Subcutaneous adipose tissue (tissue), 4 donors: ENCODE data around the gene REXO2. TPM values are rescaled to one million over a fixed set of nuclear protein-coding genes. Genes with fewer than 3 reads are reported as not detected.

Source experiments
- total RNA-seq, 4 donors: library from RNA; depleted of rRNA; stranded (reverse); fragments of >200 nt; gene quantifications; one replicate each; pipeline ENCODE4 v1.1.0, GENCODE V29; 2016
- TF ChIP-seq, protein P1 (sequence below): fragments of 450-650 bp; IDR thresholded peaks from one replicate; pipeline ENCODE4 v1.5.1; 2016; ENCODE audit warnings: low read depth, mild to moderate bottlenecking, control low read depth, antibody characterized with exemption, moderate library complexity

REXO2 gene
- total RNA-seq, 4 donors from 2014 or later: 74.2 to 180 (median 92.0) TPM

GRCh38 chr11:114441921-114442320 is 2.7 kb downstream of the REXO2 start:
- TF ChIP-seq, protein P1, sequence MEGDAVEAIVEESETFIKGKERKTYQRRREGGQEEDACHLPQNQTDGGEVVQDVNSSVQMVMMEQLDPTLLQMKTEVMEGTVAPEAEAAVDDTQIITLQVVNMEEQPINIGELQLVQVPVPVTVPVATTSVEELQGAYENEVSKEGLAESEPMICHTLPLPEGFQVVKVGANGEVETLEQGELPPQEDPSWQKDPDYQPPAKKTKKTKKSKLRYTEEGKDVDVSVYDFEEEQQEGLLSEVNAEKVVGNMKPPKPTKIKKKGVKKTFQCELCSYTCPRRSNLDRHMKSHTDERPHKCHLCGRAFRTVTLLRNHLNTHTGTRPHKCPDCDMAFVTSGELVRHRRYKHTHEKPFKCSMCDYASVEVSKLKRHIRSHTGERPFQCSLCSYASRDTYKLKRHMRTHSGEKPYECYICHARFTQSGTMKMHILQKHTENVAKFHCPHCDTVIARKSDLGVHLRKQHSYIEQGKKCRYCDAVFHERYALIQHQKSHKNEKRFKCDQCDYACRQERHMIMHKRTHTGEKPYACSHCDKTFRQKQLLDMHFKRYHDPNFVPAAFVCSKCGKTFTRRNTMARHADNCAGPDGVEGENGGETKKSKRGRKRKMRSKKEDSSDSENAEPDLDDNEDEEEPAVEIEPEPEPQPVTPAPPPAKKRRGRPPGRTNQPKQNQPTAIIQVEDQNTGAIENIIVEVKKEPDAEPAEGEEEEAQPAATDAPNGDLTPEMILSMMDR: no peak

DNA sequence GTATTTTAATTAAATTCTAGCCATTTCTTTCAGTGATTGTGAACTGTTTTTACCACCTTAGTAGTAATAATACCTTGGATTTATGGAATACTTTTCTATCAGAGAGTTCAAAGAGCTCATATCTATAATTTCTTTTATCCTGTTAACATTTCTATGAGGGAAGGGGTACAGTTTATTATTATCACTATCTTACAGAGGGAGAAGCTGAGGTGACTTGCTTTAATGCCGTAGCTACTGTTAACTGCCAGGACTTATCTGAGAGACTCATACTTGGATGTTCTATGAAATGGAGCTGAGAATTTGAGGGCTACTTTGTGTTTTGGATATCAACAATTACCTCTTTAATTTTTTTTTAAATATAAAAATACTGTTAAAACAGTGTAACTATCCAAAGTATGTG is 3.3 kb downstream of the REXO2 start:
- TF ChIP-seq, protein P1: no peak

DNA sequence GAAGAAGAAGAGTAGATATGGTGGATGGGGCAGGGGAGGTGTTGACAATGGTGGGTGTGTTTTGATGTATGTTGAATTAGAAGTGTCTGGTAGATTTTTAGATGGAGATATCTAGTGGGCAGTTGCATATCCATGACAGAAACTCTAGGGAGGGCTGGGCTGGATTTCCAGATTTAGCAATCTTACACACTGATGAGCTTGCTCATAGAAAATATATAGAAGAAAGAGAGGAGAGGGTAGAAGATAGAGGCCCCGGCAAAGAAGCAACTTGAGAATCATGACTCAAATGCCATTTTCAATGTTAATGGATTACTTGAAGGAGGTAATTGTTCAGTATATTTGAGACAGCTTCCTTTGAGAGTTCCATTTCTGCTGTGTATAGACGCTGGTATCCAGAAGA is 8.2 kb downstream of the REXO2 start:
- TF ChIP-seq, protein P1: no peak

DNA sequence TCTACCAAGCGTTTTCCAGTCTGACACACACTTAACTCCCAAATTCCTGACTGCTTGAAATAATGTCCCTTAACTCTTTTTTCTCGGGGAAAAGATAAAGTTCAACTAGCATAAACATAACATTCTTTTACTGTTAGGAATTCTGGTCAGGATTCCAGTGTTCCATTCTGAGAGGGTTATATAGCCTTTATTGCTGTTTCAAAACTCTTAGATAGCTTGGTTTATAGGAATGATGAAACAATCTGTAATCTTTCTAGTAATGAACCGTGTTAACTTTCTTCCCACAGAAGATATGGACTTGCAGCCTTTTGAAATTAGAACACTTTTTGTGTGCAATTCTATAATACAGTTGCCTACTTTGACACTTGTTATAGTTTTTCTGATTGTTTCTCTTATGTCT is 8.6 kb downstream of the REXO2 start:
- TF ChIP-seq, protein P1: no peak

- TF ChIP-seq, protein P1: no peak
These were observed 9.6 kb downstream of the REXO2 start for GRCh38 chr11:114448749-114449482.

GRCh38 chr11:114449845-114450244 is 10.6 kb downstream of the REXO2 start:
- TF ChIP-seq, protein P1: no peak

DNA sequence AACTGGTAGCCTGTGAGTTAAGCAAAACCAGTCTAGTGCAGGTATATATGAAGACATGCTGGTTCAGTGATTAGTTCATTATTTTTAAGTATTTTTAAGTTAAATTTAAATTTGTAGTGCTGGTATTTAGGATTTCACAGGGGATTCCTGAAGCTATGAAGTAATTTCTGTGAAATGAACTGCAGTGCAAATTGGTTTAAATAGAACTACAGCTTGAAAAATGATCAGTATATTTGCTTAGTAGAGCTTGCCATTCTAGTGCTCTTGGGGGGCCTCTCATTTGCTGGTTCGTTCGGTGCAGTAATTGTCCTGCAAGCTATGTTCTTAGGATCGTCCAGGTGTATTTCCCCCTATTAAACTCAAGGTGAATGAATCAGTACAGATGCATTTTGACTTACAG is 13.1 kb downstream of the REXO2 start:
- TF ChIP-seq, protein P1: no peak
